OCI-LY7 (cell line): Measurements from ENCODE around the gene DDX25. TPM values are rescaled to one million over a fixed set of nuclear protein-coding genes. Genes with fewer than 3 reads are reported as not detected.
A peak's percentile ranks its signal among the peaks of the same experiment; 100 is the strongest.

Experiments used
- BruUV-seq: library from RNA; stranded (reverse); fragments of 400-500 nt; replicated peaks from 2 replicates; lab custom pipeline; 2021; lab: Mats Ljungman, UMichigan
- CTCF ChIA-PET: fragments of 300-600 bp; sonication (Branson Sonifier 250); formaldehyde crosslinking; loops from one replicate; lab custom pipeline; 2022; ENCODE audit warnings: antibody characterized with exemption; ENCODE audit not compliant: unreplicated experiment; lab: Charles Lee
- POLR2A ChIA-PET: fragments of 300-600 bp; sonication (Branson Sonifier 250); formaldehyde crosslinking; loops from one replicate; lab custom pipeline; 2022; ENCODE audit warnings: antibody characterized with exemption; lab: Charles Lee
- DNase-seq: peaks from one replicate; pipeline ENCODE4 v3.0.0-alpha.2; 2015; ENCODE audit warnings: low spot score
- H2AFZ ChIP-seq: fragments of 200-600 bp; sonication (generic), shearing (Covaris generic); 2 replicates; pipeline ENCODE4 v1.6.1; 2014; ENCODE audit warnings: mild to moderate bottlenecking, antibody characterized with exemption, low read length, moderate library complexity
- H3K27ac ChIP-seq: fragments of 200-600 bp; sonication (generic); 2 replicates; pipeline ENCODE4 v1.5.1; 2014; ENCODE audit warnings: mixed run types, low read depth, mild to moderate bottlenecking, moderate library complexity, low read length, inconsistent platforms; ENCODE audit not compliant: poor library complexity, severe bottlenecking
- H3K36me3 ChIP-seq: fragments of 200-600 bp; sonication (generic); 2 replicates; pipeline ENCODE4 v1.6.1; 2014; ENCODE audit warnings: mild to moderate bottlenecking, antibody characterized with exemption, low read length, moderate library complexity, mixed read lengths; ENCODE audit not compliant: insufficient read depth
- H3K4me1 ChIP-seq: fragments of 200-600 bp; sonication (generic); 2 replicates; pipeline ENCODE4 v1.5.1; 2014; ENCODE audit warnings: mild to moderate bottlenecking, low read length; ENCODE audit not compliant: insufficient read depth, poor library complexity, severe bottlenecking
- H3K4me2 ChIP-seq: fragments of 200-600 bp; sonication (generic); 2 replicates; pipeline ENCODE4 v1.6.1; 2014; ENCODE audit warnings: mild to moderate bottlenecking, low read length
- H3K4me3 ChIP-seq: fragments of 200-600 bp; sonication (generic); 2 replicates; pipeline ENCODE4 v1.5.1; 2014; ENCODE audit warnings: mild to moderate bottlenecking, low read depth, low read length; ENCODE audit not compliant: poor library complexity, severe bottlenecking
- H3K79me2 ChIP-seq: fragments of 200-600 bp; sonication (generic); 2 replicates; pipeline ENCODE4 v1.6.1; 2016; ENCODE audit warnings: low read depth, mild to moderate bottlenecking, low read length, moderate library complexity, mixed read lengths; ENCODE audit not compliant: insufficient read depth
- H3K9me2 ChIP-seq: fragments of 200-600 bp; sonication (generic); 2 replicates; pipeline ENCODE4 v1.6.1; 2016; ENCODE audit warnings: mild to moderate bottlenecking, low read length, mixed read lengths; ENCODE audit not compliant: insufficient read depth
- H3K9me3 ChIP-seq: fragments of 200-600 bp; sonication (generic); 2 replicates; pipeline ENCODE4 v1.6.1; 2014; ENCODE audit warnings: mild to moderate bottlenecking, mixed run types, low read length, mixed read lengths
- H4K20me1 ChIP-seq: fragments of 200-600 bp; sonication (generic); 2 replicates; pipeline ENCODE4 v1.6.1; 2014; ENCODE audit warnings: mild to moderate bottlenecking, antibody characterized with exemption, low read length, moderate library complexity, mixed read lengths; ENCODE audit not compliant: insufficient read depth
- EZH2phosphoT487 ChIP-seq: fragments of 200-600 bp; sonication (generic); IDR thresholded peaks from 2 replicates; pipeline ENCODE4 v1.6.1; 2018; ENCODE audit warnings: low read depth, borderline replicate concordance, mild to moderate bottlenecking, mixed run types, antibody characterized with exemption, low read length, moderate library complexity, mixed read lengths
- intact Hi-C: fragments of 100-400 bp; cut with micrococcal nuclease; formaldehyde crosslinking; loops from one replicate; pipeline ENCODE4 v1.10.0; 2022; ENCODE audit not compliant: unreplicated experiment
- total RNA-seq, 2 experiments: library from RNA; depleted of rRNA in 1 of 2; stranded (reverse); fragments of >200 nt in 1 of 2; shearing (Covaris generic) in 1 of 2; gene quantifications; 2 replicates each; pipeline ENCODE4 v1.2.3, GENCODE V29; 2014 to 2022
- TF ChIP-seq, protein P1 (sequence below): fragments of 200-600 bp; sonication (generic); conservative IDR thresholded peaks from 2 replicates; pipeline ENCODE4 v1.5.1; 2014; ENCODE audit warnings: mild to moderate bottlenecking, antibody characterized with exemption, low read length, moderate library complexity, mixed read lengths

DDX25 gene
- total RNA-seq, 2 experiments from 2014 or later = 0.13 TPM; not detected in 1

DNA sequence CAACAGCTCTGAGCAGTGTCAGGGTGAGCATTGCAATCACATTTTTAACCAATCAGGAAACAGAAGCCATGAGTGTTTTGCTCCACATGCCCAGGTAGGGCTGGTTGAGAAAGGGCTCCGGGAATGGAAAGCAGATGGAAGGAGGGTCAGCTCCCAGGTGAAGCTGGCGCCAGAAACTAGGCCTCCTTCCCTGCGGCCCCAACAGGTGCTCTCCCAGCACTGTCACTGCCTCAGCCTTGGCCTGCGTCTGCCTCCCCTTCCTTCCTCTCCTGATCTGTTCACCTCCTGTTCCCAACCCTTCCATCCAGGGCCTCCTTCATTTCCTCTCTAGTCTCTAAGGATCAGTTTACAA lies 36.9 kb downstream of the DDX25 start:
- ChIA-PET POLR2A (interaction anchor here (0.6 to 1.6 kb wide), 3 partner anchors 14 to 252 kb away, joined by 4 to 8 read pairs (median 5); no protein-coding TSS in a partner anchor), CTCF (interaction anchor here (2.0 kb wide), 1 partner anchor 252 kb away, joined by 5 read pairs; no protein-coding TSS in a partner anchor)
- no peak overlapping the region for H3K4me2 ChIP-seq
- H3K9me3 ChIP-seq = no peaks in the 10 kb centered on the region
- TF ChIP-seq EZH2phosphoT487 = no peak
- TF ChIP-seq, protein P1, sequence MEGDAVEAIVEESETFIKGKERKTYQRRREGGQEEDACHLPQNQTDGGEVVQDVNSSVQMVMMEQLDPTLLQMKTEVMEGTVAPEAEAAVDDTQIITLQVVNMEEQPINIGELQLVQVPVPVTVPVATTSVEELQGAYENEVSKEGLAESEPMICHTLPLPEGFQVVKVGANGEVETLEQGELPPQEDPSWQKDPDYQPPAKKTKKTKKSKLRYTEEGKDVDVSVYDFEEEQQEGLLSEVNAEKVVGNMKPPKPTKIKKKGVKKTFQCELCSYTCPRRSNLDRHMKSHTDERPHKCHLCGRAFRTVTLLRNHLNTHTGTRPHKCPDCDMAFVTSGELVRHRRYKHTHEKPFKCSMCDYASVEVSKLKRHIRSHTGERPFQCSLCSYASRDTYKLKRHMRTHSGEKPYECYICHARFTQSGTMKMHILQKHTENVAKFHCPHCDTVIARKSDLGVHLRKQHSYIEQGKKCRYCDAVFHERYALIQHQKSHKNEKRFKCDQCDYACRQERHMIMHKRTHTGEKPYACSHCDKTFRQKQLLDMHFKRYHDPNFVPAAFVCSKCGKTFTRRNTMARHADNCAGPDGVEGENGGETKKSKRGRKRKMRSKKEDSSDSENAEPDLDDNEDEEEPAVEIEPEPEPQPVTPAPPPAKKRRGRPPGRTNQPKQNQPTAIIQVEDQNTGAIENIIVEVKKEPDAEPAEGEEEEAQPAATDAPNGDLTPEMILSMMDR = no peak
- H3K4me3 ChIP-seq = no peak overlapping the region
- BruUV-seq = no TSS peak
- DNase-seq = no peak
- no peak overlapping the region for H2AFZ ChIP-seq
- no peaks in the 10 kb centered on the region for H3K9me2 ChIP-seq
- no peak overlapping the region for H3K27ac ChIP-seq
- no peaks in the 10 kb centered on the region for H3K4me1 ChIP-seq
- no peaks in the 10 kb centered on the region for H3K36me3 ChIP-seq
- H3K79me2 ChIP-seq = no peaks in the 10 kb centered on the region
- no peaks in the 10 kb centered on the region for H4K20me1 ChIP-seq
- intact Hi-C loops = no loop called here

GRCh38 chr11:125941619-125942611 lies 37.6 kb downstream of the DDX25 start:
- H3K9me3 ChIP-seq = no peaks in the 10 kb centered on the region
- no peaks in the 10 kb centered on the region for H3K79me2 ChIP-seq
- peak; percentile 60 for DNase-seq
- no peaks in the 10 kb centered on the region for H3K36me3 ChIP-seq
- no peak overlapping the region for H3K4me3 ChIP-seq
- H3K4me2 ChIP-seq = no peak overlapping the region
- intact Hi-C loops = loop anchor here (1.0 kb wide), 1 partner anchor 252 kb away; no protein-coding TSS in a partner anchor
- CTCF ChIA-PET = interaction anchor here (1.0 to 2.0 kb wide), 2 partner anchors 52 to 252 kb away, joined by 3 to 5 read pairs; no protein-coding TSS in a partner anchor
- POLR2A ChIA-PET = no interaction called here
- H2AFZ ChIP-seq = no peak overlapping the region; the same call in 1 of the 2 replicates
- H3K9me2 ChIP-seq = no peaks in the 10 kb centered on the region
- BruUV-seq = no TSS peak
- TF ChIP-seq EZH2phosphoT487 = no peak
- TF ChIP-seq, protein P1 = peak; percentile 88
- H3K27ac ChIP-seq = no peak overlapping the region
- H4K20me1 ChIP-seq = no peaks in the 10 kb centered on the region
- no peaks in the 10 kb centered on the region for H3K4me1 ChIP-seq
